ENCODE results near the gene KCNJ16. TPM values are rescaled to one million over a fixed set of nuclear protein-coding genes. Genes with fewer than 3 reads are reported as not detected.

Gene KCNJ16
- total and polyA plus RNA-seq, 4 donors = 0.31 to 3.3 (median 0.67) TPM

DNA sequence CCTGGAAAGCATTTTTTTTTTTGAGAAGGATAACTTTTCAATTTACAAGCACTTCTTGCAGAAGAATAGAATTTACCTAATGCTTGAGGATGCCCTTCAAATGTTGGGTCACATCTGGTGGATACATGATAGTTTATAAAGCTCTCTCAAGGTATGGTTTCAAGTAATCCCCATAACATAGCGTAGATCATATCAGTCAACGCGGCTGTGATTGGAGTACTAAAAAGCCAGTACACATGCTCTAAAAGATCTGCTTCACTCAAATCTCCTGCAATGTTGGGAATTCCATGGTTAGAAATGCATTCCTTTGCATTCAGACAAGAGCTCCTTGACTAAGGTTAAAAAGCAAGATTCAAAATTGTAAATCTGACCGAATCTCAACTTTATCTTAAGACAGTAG, 3.9 kb upstream of the KCNJ16 start:
- Histone ChIP-seq H3K27ac (ENCODE audit: low read depth in 1 of 2, low read length in 2 of 2) (no peak overlapping the region), H3K9ac (ENCODE audit: low read depth in 1 of 2, low read length in 2 of 2) (no peak overlapping the region), H3K4me1 (ENCODE audit: control insufficient read depth in 4 of 4, insufficient read depth in 4 of 4, low read length in 3 of 4) (no peaks in the 10 kb centered on the region), H3K9me3 (ENCODE audit: control insufficient read depth in 4 of 4, low read length in 3 of 4) (no peaks in the 10 kb centered on the region), H3K27me3 (ENCODE audit: control insufficient read depth in 4 of 4, insufficient read depth in 4 of 4, low read length in 3 of 4) (peaks cover 0 to 4% (median 3%) of the 10 kb centered on the region in 4 donors), H3K36me3 (ENCODE audit: control insufficient read depth in 4 of 4, insufficient read depth in 3 of 4, low read depth in 1 of 4, low read length in 3 of 4) (no peaks in the 10 kb centered on the region), H3K4me3 (ENCODE audit: low read depth in 1 of 3, low read length in 3 of 3) (no peak overlapping the region)
- WGBS = 94% methylated on average over 4 of the region's 4 CpGs
- DNase-seq (ENCODE audit: low spot score) = no peak
- TF ChIP-seq, protein P1, sequence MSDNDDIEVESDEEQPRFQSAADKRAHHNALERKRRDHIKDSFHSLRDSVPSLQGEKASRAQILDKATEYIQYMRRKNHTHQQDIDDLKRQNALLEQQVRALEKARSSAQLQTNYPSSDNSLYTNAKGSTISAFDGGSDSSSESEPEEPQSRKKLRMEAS (IDR thresholded peaks at IDR 0.05) = no peak
- TF ChIP-seq REST (IDR thresholded peaks at IDR 0.05) (no peak), NR2F2 (IDR thresholded peaks at IDR 0.05) (no peak), JUND (IDR thresholded peaks at IDR 0.05) (no peak), FOXA1 (IDR thresholded peaks at IDR 0.05) (no peak), RXRA (IDR thresholded peaks at IDR 0.05) (no peak)

- TF ChIP-seq TAF1 (conservative IDR thresholded peaks at IDR 0.05) = no peak
- TF ChIP-seq CTCF (IDR thresholded peaks at IDR 0.05; ENCODE audit: low read depth, low read length, missing input control) = no peak
- TF ChIP-seq GABPA (IDR thresholded peaks at IDR 0.05 in 1 of 2, conservative IDR thresholded peaks at IDR 0.05 in 1 of 2) = no peak
- no peak for TF ChIP-seq YY1 (IDR thresholded peaks at IDR 0.05)
- no peak for TF ChIP-seq REST (IDR thresholded peaks at IDR 0.05)
- no peak for TF ChIP-seq FOXA2 (IDR thresholded peaks at IDR 0.05)
- TF ChIP-seq JUND (IDR thresholded peaks at IDR 0.05) = no peak
- no peak for TF ChIP-seq RAD21 (IDR thresholded peaks at IDR 0.05)
- no peak for TF ChIP-seq EGR1 (IDR thresholded peaks at IDR 0.05; ENCODE audit: low read depth in 2 of 2)
- TF ChIP-seq, protein P1 (IDR thresholded peaks at IDR 0.05) = no peak
- TF ChIP-seq FOXA1 (IDR thresholded peaks at IDR 0.05) = no peak
- no peak for TF ChIP-seq ZBTB33 (IDR thresholded peaks at IDR 0.05)
- TF ChIP-seq NR2F2 (IDR thresholded peaks at IDR 0.05) = no peak
- TF ChIP-seq HNF4A (conservative IDR thresholded peaks at IDR 0.05) = no peak
- no peak for TF ChIP-seq ATF3 (IDR thresholded peaks at IDR 0.05)
- TF ChIP-seq SP1 (IDR thresholded peaks at IDR 0.05) = no peak
- no peak for TF ChIP-seq RXRA (IDR thresholded peaks at IDR 0.05)
- H3K9me3 ChIP-seq (ENCODE audit: control insufficient read depth in 4 of 4, low read length in 3 of 4) = no peaks in the 10 kb centered on the region
- no peaks in the 10 kb centered on the region for H3K36me3 ChIP-seq (ENCODE audit: control insufficient read depth in 4 of 4, insufficient read depth in 3 of 4, low read depth in 1 of 4, low read length in 3 of 4)
- H3K9ac ChIP-seq (ENCODE audit: low read depth in 1 of 2, low read length in 2 of 2) = no peak overlapping the region
- DNase-seq (ENCODE audit: low spot score) = no peak
- no peak overlapping the region for H3K27ac ChIP-seq (ENCODE audit: low read depth in 1 of 2, low read length in 2 of 2)
- H3K4me3 ChIP-seq (ENCODE audit: low read depth in 1 of 3, low read length in 3 of 3) = no peak overlapping the region
- peaks cover 0 to 4% (median 3%) of the 10 kb centered on the region in 4 donors for H3K27me3 ChIP-seq (ENCODE audit: control insufficient read depth in 4 of 4, insufficient read depth in 4 of 4, low read length in 3 of 4)
- no peaks in the 10 kb centered on the region for H3K4me1 ChIP-seq (ENCODE audit: control insufficient read depth in 4 of 4, insufficient read depth in 4 of 4, low read length in 3 of 4)
- WGBS = 94% methylated on average over 1 of the region's 1 CpG
These were observed 3.4 kb upstream of the KCNJ16 start for GRCh38 chr17:70071620-70072019.
